SU-DHL-6 (cell line): ENCODE results near the gene EXD1.

ENCODE experiments used
- H2AFZ ChIP-seq: fragments of 200-600 bp; sonication (generic); 2 replicates; pipeline ENCODE4 v1.6.1; 2014; ENCODE audit warnings: low read depth, mild to moderate bottlenecking, moderate library complexity, mixed read lengths, antibody characterized with exemption, low read length; ENCODE audit not compliant: severe bottlenecking
- H3F3A ChIP-seq: fragments of 200-600 bp; shearing (Covaris generic); 2 replicates; pipeline ENCODE4 v1.6.0; 2016; ENCODE audit warnings: antibody characterized with exemption, mild to moderate bottlenecking; ENCODE audit not compliant: insufficient read depth
- H3K27ac ChIP-seq: fragments of 200-600 bp; sonication (generic); 2 replicates; pipeline ENCODE4 v1.5.1; 2016; ENCODE audit warnings: low read depth, mild to moderate bottlenecking, low read length, moderate library complexity, mixed read lengths
- H3K27me3 ChIP-seq: fragments of 200-600 bp; sonication (generic), shearing (Covaris generic); 2 replicates; pipeline ENCODE4 v1.6.0; 2014; ENCODE audit warnings: mild to moderate bottlenecking, low read length
- H3K36me3 ChIP-seq: fragments of 200-600 bp; sonication (generic); 2 replicates; pipeline ENCODE4 v1.6.1; 2014; ENCODE audit warnings: mild to moderate bottlenecking, low read length, mixed read lengths
- H3K4me2 ChIP-seq: fragments of 300-600, 200-600 bp; shearing (Covaris generic), sonication (generic); 2 replicates; pipeline ENCODE4 v1.6.0; 2014; ENCODE audit warnings: low read length, low read depth, mild to moderate bottlenecking; ENCODE audit not compliant: poor library complexity, severe bottlenecking
- H3K4me3 ChIP-seq: fragments of 200-600 bp; sonication (generic); 2 replicates; pipeline ENCODE4 v1.5.1; 2014; ENCODE audit warnings: antibody characterized with exemption, low read length, mild to moderate bottlenecking, mixed read lengths; ENCODE audit not compliant: insufficient read depth, poor library complexity, severe bottlenecking
- H3K79me2 ChIP-seq: fragments of 200-600 bp; sonication (generic); 2 replicates; pipeline ENCODE4 v1.6.1; 2014; ENCODE audit warnings: mild to moderate bottlenecking, low read length, moderate library complexity; ENCODE audit not compliant: insufficient read depth
- H3K9ac ChIP-seq: fragments of 200-600 bp; sonication (generic); 2 replicates; pipeline ENCODE4 v1.7.0; 2014; ENCODE audit warnings: mild to moderate bottlenecking, low read length
- H3K9me2 ChIP-seq: fragments of 200-600 bp; sonication (generic); replicated peaks from 2 replicates; pipeline ENCODE4 v1.6.1; 2014; ENCODE audit warnings: low read length; ENCODE audit not compliant: insufficient read depth
- H3K9me3 ChIP-seq: fragments of 200-600 bp; sonication (generic); 2 replicates; pipeline ENCODE4 v1.6.1; 2014; ENCODE audit warnings: low read length, mixed read lengths; ENCODE audit not compliant: insufficient read depth
- H4K20me1 ChIP-seq: fragments of 200-600 bp; sonication (generic); 2 replicates; pipeline ENCODE4 v1.6.1; 2014; ENCODE audit warnings: low read depth, mild to moderate bottlenecking, antibody characterized with exemption, low read length, moderate library complexity, mixed read lengths
- EZH2phosphoT487 ChIP-seq: fragments of 200-600 bp; sonication (generic), shearing (Covaris generic); conservative IDR thresholded peaks from 2 replicates; pipeline ENCODE4 v1.6.1; 2018; ENCODE audit warnings: mild to moderate bottlenecking, antibody characterized with exemption, low read length, moderate library complexity, mixed read lengths
- TF ChIP-seq, protein P1 (sequence below): fragments of 200-600 bp; sonication (generic); IDR thresholded peaks from one replicate; pipeline ENCODE4 v1.5.1; 2017; ENCODE audit warnings: antibody characterized with exemption, mild to moderate bottlenecking, low read length, moderate library complexity; ENCODE audit not compliant: insufficient read depth, poor library complexity, severe bottlenecking

Gene EXD1

DNA sequence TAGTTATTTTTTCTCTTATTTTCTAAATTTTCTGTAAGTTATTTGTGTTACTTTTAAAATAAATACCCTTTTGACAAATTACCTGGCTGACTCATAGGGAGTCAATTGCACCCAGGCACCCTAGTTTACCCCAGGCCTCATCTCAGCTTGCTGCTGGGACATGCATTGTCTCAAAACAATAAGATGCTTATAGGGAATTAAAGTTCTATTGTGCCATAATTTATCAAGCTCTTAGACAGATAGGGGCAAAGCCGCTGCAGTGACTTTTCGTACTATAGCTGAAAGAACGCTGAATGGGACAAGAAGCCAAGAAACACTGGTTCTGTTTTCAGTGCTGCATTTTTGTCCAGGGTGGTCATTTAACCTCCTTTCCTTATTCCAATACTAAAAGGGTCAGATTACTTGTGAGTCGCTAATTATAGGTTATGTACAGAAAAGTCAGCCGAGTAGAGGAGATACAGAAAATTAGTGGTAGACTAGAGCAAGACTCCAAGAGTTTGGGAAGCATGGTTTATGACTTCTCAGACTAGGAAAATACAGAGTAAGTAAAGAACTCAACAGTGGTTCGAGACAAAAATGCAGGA is 50.3 kb downstream of the EXD1 start:
- H3K36me3 ChIP-seq, result no peaks in the 10 kb centered on the region
- H2AFZ ChIP-seq, result no peak overlapping the region
- H3K9me2 ChIP-seq, result no peaks in the 10 kb centered on the region
- H3K9me3 ChIP-seq, result no peaks in the 10 kb centered on the region
- no peaks in the 10 kb centered on the region for H4K20me1 ChIP-seq
- H3K27ac ChIP-seq, result no peak overlapping the region
- no peak overlapping the region for H3K4me2 ChIP-seq
- H3K9ac ChIP-seq, result no peak overlapping the region
- TF ChIP-seq, protein P1, sequence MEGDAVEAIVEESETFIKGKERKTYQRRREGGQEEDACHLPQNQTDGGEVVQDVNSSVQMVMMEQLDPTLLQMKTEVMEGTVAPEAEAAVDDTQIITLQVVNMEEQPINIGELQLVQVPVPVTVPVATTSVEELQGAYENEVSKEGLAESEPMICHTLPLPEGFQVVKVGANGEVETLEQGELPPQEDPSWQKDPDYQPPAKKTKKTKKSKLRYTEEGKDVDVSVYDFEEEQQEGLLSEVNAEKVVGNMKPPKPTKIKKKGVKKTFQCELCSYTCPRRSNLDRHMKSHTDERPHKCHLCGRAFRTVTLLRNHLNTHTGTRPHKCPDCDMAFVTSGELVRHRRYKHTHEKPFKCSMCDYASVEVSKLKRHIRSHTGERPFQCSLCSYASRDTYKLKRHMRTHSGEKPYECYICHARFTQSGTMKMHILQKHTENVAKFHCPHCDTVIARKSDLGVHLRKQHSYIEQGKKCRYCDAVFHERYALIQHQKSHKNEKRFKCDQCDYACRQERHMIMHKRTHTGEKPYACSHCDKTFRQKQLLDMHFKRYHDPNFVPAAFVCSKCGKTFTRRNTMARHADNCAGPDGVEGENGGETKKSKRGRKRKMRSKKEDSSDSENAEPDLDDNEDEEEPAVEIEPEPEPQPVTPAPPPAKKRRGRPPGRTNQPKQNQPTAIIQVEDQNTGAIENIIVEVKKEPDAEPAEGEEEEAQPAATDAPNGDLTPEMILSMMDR, result no peak
- TF ChIP-seq EZH2phosphoT487, result no peak
- H3F3A ChIP-seq, result no peaks in the 10 kb centered on the region
- no peak overlapping the region for H3K4me3 ChIP-seq
- H3K27me3 ChIP-seq, result no peaks in the 10 kb centered on the region
- no peaks in the 10 kb centered on the region for H3K79me2 ChIP-seq

DNA sequence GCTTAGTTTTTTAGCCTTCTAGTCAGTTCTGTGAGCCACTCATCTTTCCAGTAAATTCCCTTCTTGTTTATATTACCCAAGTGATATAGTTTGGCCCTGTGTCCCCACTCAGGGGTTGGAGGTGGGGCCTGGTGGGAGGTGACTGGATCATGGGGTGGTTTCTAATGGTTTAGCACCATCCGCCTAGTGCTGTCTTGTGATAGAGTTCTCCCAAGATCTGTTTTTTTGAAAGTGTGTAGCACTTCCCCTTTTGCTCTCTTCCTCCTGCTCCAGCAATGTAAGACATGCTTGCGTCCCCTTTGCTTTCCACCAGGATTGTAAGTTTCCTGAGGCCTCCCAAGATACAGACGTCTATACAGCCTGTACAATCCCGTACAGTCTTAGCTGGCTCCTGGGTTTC is 60.8 kb downstream of the EXD1 start:
- Histone ChIP-seq H3K9ac (no peak overlapping the region), H3F3A (no peaks in the 10 kb centered on the region), H3K9me3 (no peaks in the 10 kb centered on the region), H3K27me3 (no peaks in the 10 kb centered on the region), H4K20me1 (no peaks in the 10 kb centered on the region), H3K36me3 (no peaks in the 10 kb centered on the region), H3K4me2 (no peak overlapping the region), H3K9me2 (no peaks in the 10 kb centered on the region), H3K4me3 (no peak overlapping the region), H3K27ac (no peak overlapping the region), H3K79me2 (no peaks in the 10 kb centered on the region), H2AFZ (no peak overlapping the region)
- no peak for TF ChIP-seq EZH2phosphoT487
- TF ChIP-seq, protein P1, result no peak

DNA sequence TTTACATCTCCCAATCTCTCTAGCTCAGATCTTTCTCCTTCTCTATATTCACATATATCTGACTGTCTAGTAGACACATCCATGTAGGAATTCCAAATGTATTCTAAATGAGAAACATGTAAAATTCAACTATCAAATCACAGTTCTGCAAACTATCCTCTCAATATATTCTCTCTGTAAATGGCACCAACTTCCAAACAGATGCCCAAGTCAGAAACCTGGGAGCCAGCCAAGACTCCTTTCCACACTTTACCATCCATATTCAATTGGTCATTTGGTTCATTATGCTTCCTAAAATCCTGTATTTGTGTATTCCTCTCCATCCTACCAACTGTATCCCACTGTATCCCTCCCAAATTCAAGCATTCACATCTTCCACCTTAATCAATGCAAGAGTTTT is 61.5 kb downstream of the EXD1 start:
- Histone ChIP-seq H3K9me2 (no peaks in the 10 kb centered on the region), H2AFZ (no peak overlapping the region), H3K4me2 (no peak overlapping the region), H3F3A (no peaks in the 10 kb centered on the region), H3K79me2 (no peaks in the 10 kb centered on the region), H3K27ac (no peak overlapping the region), H3K9ac (no peak overlapping the region), H3K36me3 (no peaks in the 10 kb centered on the region), H3K9me3 (no peaks in the 10 kb centered on the region), H3K4me3 (no peak overlapping the region), H3K27me3 (no peaks in the 10 kb centered on the region), H4K20me1 (no peaks in the 10 kb centered on the region)
- TF ChIP-seq, protein P1, result no peak
- no peak for TF ChIP-seq EZH2phosphoT487
